ENCODE results near the gene PUS3.

- no peak for TF ChIP-seq CTCF (IDR thresholded peaks at IDR 0.05)
- no peak for TF ChIP-seq POLR2A (IDR thresholded peaks at IDR 0.05)
- TF ChIP-seq POLR2AphosphoS5 (IDR thresholded peaks at IDR 0.05) = no peak
Measured at GRCh38 chr11:125910226-125910849, 7.3 kb upstream of the PUS3 start.

Measured in prostate gland (tissue), 2 donors.